OCI-LY3 (cell line): Measurements from ENCODE around the gene SOX12.

Experiments
- CTCF ChIP-seq: fragments of 200-600, 300-600 bp; sonication (generic); IDR thresholded peaks from 2 replicates; pipeline ENCODE4 v1.5.1; 2014; ENCODE audit warnings: antibody characterized with exemption, low read length, low read depth
- EZH2phosphoT487 ChIP-seq: fragments of 200-600 bp; shearing (Covaris generic); IDR thresholded peaks from 2 replicates; pipeline ENCODE4 v1.6.1; 2018; ENCODE audit warnings: antibody characterized with exemption, mixed run types, low read depth

GRCh38 chr20:354298-354977, 29.1 kb downstream of the SOX12 start:
- TF ChIP-seq CTCF (peak; percentile 97), EZH2phosphoT487 (no peak)
